GM18499 (cell line): ENCODE results near the gene FBXL17.
A peak's percentile ranks its signal among the peaks of the same experiment; 100 is the strongest.

Experiments used
- ATAC-seq: cut with Tn5 transposase; IDR thresholded peaks from one replicate; pipeline ENCODE4 v1.9.1; 2021; ENCODE audit warnings: moderate number of reproducible peaks; ENCODE audit not compliant: insufficient read depth, unreplicated experiment

FBXL17 gene

DNA sequence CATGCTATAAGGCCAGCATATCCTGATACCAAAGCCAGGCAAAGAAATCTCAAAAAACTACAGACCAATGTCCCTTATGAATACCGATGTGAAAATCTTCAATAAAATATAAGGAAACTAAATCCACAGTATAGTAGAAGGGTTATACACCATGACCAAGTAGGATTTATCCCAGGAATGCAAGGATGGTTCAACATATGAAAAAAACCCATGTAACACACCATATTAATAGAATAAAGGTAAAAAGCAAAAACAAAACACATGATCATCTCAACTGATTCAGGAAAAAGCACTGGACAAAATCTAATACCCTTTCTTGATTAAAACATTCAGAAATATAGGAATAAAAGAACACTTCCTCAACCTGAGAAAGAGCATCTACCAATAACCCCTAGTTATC is 6.1 kb downstream of the FBXL17 start:
- no peak for ATAC-seq

DNA sequence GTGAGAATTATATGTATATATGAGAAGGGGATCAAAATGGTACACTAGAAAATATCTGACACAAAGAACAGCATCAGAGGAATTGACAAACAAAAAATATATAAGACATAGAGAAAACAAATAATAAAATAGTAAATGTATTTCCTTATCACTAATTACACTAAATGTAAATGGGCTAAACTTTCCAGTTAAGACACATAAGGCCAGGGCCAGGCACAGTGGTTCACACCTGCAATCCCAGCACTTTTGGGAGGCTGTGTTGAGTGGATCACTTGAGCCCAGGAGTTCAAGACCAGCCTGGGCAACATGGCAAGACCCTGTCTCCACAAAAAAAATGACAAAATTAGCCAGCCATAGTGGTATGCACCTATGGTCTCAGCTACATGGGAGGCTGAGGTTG is 8.5 kb downstream of the FBXL17 start:
- no peak for ATAC-seq

DNA sequence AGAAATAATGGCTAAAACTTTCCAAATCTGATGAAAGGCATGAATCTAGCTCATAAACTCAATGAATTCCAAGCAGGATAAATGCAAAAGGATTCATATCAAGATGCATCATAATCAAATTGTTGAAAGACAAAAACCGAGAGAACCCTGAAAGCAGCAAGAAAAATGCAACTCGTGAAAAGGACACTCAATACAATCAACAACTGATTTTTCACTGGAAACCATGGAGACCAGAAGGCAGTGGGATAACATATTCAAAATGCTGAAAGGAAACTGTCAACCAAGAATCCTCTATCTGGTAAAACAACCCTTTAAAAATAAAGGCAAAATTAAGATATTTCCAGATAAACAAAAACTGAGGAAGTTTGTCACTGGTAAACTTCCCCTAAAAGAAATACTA is 9.5 kb downstream of the FBXL17 start:
- ATAC-seq = no peak

DNA sequence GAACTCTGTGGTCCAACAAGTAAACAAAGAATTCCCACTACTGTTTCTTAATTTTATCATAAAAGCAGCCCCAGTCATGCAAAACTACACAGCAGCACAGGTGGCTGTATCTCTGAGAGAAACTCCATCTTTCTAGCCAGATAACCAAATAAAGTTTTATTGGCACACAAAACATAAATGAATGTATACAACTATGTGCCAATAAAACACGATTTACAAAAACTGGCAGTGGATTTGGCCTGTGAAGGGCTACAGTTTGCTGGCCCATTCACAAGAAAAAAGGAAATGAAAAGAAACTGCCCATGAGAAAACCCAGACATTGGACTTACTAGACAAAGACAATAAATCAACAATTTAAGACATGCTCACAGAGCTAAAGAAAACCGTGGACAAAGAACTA is 10.6 kb downstream of the FBXL17 start:
- no peak for ATAC-seq

DNA sequence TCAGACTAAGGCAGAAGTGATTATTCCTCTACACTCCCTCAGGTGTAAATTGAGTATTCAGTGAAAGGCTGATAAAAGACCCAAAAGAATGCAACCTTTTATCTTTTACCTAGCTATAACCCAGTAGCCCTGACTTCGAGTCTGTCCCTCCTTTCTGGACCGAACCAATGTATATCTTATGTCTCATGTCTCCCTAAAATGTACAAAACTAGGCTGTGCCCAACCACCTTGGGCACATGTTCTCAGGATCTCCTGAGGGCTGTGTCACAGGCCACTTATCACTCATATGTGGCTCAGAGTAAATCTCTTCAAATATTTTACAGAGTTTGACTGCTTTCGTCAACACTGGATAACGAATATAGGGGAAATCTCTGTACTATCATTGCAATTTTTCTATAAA is 12.7 kb downstream of the FBXL17 start:
- no peak for ATAC-seq

DNA sequence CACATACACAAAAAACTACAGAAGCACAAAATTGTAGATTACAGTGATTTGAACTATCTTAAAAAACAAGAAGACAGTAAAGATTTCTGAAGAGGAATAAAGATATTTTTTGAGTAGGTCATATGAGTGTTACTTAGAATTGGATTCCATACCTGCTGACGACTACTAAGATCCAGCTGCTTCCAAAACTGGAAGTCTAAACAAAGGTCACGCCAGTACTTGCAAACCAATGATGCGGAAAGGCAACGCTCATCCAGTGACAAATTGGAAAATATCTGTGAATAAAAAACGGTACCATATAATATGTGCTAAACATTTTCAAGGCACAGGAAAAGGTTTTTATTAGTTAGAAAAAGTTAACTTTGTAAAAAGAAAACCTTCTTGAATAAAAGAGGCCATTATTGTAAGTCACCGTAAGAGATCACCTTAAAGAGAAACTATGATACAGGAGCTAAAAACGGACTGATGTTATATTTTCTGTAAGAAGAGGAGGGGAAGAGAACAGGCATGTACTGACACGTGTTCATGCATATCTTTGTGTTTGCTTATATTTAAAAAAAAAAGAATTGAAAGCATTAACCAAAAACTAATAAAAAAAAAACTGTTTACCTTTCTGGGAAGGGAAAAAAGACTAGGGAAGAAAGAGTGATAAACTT is 14.1 kb downstream of the FBXL17 start:
- no peak for ATAC-seq

DNA sequence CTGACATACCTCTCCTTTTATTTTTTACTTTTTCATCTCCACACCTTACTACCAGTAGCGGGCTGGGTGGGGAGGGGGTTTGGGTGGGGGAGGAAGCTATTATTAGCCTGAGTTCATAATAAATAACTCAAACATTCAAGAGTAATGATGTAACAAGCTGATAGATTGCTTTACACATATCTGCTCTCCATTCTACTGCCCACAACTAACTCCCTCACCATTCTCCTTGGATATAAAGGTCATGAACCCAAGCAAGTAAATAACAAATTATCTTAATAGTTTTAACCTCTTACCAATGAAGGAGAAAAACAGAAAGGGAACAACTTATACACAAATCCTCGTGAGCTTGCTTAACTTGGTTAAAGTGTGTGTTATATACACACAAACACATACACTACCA is 15.4 kb downstream of the FBXL17 start:
- no peak for ATAC-seq

DNA sequence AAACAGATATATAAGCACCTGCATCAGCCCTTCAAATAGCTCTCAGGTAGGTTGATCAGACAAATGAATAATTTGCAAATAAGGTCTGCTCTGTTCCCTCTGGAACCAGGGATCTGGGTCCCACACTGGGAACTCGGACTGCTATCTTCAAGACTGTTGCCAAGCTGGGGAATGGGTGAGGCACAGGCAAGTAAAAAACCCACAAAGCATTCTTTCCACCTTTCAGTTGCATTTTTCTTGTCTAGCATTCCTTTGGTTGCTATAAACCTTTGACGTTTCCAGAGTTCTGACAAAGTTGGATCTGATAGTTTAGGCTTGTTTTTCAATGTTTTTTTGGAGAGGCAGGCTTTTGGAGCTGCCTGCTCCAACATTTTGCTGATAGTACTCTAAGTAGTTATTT is 20.1 kb downstream of the FBXL17 start:
- ATAC-seq = no peak

DNA sequence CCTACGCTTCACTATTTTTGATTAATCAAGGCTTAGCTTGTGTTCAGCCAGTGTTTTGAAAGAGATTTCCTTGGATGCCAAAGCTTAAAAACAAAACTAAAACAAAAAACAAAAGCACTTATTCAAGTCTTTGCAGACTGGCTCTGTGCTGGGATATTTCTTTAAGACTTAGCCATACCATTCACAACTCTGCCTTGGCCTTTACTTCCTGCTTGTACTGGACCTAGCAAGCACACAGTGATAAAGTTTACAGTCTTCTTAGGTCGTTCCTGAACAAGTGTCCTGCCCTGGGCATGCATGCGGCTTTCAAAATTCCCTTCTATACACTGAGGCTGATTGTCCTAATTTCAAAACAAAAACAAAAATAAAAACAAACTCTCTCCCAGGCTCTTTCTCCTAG is 20.7 kb downstream of the FBXL17 start:
- ATAC-seq = no peak

DNA sequence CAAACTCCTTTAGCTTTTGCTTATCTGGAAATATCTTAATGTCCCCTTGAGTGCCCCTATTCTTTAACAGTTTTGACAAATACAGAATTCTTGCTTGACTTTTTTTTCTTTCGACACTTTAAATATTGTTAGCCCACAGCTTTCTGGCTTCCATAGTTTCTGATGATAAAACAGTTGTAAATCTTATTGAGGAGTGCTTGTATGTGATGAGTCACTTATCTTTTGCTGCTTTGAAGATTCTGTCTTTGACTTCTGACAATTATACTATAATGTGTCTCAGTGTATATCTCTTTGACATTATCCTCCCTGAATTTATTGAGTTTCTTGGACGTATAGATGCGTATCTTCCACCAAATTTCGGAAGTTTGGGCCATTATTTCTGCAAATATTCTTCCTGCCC is 21.6 kb downstream of the FBXL17 start:
- no peak for ATAC-seq

DNA sequence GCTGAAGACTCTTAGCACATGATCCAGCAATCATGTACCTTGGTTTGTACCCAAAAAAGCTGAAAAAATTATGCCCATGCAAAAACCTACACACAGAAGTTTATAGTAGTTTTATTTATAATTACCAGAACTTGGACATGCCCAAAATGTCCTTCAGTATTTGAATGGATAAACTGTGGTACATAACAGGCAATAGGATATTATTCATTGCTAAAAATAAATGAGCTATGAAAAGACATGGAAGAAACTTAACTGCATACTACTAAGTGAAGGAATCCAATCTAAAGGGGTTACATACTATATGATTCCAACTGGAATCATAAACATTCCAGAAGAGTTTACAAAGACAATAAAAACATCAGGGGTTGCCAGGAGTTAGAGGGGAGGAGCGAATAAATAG is 25.6 kb downstream of the FBXL17 start:
- ATAC-seq = no peak

DNA sequence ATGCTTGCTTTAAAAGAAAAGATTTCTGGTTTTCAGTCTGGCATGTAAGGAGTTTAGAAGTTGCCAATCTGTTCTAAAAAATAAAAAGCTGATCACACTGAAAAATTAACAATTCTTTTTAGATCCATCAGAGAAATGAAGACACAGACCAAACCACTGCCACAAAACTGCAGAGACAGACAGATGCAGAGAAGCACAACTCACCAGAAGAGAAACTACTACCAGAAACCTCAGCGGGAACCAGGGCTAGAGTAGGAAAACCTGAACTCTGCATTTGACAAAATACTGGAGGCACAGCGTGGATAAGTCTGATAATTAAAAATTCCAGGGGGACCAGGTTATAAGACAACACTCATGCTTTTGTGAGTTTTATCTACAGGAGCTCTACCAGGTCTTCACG is 28.8 kb downstream of the FBXL17 start:
- ATAC-seq = no peak

DNA sequence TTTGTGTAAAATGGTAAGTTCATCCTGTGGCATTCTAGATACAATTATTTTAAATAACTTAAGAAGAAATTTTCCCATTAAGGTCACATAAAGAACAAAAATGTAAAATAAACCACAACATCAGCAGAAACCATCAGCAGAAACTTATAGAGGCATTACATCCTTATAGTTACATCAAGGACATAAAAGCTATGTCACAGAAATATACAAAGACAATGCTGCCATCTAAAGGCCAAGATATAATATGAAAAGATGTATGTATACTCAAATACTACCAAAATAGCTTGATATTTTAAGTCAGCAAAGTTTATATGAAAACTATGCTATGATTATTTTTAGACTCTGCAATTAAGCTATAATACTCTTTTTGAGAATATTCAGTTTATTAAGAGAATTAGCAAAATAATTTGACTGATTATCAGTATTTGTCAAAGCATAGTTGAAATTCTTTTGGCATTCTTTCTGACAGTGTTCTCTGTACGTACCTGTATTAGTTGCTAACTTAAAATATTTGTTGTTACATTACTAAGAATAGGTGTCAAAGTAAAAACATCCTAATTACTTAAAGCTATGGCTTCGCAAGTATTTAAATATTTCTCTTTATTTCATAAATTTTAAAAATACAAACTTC is 36.2 kb downstream of the FBXL17 start:
- ATAC-seq = peak; percentile 64

DNA sequence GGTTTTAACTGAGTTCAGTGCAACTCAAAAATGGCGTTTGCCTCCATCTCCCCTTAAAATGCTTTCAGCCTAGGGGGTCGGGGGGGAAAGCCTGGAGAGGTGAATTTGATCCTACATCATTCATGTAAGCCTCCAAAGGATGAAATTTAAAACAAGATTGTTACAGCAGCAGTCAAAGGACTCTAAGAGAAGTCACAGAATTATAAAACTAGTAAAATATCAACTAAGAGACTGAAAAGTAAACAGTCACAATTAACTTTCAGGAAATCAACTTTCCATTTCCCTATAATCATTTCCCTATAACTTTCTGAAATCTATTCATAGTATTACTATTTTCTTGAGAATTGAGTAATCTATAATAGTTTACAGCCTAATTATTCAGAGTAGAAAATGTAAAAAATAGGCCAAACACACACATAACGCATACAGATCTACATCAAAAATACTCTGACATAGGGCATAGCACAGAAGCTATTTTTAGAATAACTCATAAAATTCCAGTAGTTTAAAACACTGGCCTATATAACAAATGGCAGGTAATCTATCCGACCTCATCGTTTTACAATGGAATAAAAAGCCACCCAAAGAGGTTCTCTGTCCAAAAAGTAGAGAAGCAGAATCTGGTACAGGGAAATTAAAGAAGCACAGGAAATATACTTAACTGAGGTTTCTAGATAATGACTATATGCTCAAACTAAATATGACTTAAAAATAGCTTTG is 37.6 kb downstream of the FBXL17 start:
- ATAC-seq = no peak

DNA sequence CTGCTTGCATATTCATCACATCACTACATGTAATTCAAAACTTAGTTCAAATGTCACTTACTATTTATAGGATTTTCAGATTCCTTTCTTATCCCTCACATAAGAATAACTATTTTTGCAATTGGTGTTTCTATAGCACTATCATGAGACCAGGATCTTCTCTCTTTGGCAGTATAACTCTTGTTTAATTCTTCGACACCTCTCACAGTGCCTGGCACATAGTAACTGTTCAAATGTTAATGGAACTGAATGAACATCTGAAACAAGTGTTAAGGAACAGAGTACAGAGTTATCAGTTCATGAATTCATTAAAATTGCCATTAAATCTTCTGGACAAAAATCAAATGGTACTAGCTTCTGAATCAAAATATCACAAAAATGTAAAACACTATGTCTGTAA is 40.0 kb downstream of the FBXL17 start:
- ATAC-seq = no peak

DNA sequence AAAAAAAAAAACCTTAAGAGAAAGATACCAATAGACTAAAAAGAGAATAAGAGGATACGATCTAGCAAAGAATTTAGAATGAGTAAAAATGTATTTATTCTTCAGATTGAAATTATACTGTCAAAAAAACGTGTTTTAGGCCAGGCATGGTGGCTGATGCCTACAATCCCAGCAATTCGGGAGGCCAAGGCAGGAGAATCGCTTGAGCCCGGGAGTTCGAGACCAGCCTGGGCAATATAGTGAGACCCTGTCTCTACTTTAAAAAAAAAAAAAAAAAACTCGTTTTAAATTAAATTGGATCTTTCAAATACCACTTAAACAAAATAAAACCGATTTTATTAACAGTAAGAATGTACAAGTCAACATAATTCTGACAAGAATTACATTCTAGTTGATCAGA is 41.8 kb downstream of the FBXL17 start:
- ATAC-seq = no peak

DNA sequence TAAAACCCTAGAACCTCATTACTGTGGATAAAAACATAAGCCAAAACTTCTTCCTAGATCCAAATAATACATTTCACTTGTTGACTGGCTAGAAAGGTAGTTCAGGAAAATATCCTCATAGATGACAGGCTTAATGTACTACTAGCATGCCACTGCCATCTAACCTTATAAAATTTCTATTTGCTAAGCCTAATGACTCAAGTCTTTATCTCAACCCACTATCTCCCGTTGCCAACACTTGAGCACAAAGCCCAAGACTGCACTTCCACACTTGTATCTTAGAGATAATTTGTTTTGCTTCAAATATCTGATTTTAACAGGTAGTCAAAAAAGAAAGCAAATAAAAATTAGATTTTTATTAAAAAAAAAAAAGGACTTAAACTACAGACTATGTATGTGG is 42.7 kb downstream of the FBXL17 start:
- ATAC-seq = no peak

DNA sequence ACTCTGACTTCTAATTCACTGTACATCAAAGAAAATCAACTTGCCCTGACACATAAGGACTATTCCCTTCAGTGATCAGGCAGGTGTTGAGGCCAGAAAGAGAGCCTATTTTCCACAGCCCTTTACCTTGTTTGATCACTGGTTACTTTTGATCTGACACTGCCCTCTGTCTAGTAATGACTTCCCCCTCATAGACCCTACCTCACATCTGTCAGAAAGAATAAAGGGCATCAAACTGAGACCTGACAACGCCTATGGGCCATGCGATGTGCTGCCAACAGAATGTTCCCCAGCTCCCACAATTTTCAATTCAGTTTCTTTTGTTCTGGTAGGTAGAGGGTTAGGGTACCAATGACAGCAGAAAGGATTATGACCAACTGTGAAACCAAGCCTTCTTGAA is 47.7 kb downstream of the FBXL17 start:
- no peak for ATAC-seq

DNA sequence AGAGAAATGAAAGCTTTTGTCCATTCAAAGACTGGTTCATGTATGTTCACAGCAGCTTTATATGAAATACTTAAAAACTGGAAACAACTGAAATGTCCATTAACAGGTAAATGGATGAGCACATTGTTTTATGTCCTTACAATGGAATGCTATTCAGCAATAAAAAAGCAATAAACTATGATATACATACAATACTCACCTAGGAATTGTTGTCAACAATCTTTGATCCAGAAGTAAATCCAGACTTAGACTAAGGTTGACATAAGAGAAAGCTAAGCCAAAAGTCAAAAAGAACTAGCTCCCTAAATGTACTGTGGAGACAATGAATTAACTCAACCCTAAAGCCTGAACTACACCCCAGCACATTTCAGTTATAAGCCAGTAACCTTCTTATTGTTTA is 54.9 kb downstream of the FBXL17 start:
- no peak for ATAC-seq

DNA sequence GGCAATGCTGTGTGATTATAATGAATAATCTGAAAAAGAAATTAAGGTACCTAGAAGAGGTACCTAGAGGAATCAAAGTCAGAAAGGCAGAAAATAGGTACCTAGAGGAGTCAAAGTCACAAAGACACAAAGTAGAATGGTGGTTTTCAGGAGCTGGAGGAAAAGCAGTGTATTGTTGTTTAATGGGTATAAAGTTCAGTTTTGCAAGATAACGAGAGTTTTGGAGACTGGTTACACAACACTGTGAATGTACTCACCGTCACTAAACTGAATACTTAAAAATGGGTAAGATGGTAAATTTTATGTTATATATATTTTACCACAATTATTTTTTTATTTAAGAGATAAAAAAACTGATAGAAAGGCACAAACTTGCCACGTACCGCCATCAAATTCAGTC is 57.0 kb downstream of the FBXL17 start:
- ATAC-seq = no peak

DNA sequence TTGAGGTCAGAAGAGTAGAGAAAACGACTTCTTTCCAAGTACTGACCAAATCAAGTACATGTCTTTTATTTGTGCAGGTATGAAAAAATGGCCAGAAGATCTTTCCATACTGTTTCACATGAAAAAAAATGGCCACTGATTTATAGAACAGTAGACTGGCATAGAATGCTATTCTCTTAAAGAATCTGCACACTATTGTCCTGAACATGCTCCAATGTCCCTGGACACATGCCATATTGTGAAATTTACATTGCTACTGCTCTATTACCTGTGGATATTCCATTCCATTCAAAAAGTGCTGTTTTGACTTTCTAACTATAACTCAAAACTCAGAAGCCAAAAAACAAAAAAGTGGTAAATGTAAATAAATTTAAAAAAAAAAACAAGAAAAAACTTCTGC is 60.6 kb downstream of the FBXL17 start:
- ATAC-seq = no peak

DNA sequence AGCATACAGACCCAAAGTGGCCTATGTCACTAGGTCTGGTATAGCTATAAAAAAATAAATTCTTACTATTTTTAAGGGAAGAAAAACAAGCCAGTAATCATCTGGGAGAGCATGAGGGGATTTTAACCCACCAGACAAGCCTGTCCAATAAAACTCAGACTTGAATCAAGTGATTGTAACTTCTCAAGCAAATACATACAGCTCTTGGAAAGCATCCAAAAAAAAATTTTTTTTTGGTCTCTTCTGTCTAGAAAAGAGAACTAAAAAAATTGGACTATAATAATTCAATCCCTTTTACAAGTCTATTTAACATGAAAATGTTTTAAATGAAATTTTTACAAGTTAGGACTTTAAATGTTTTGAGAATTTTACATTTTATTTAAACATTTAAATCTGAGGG is 61.7 kb downstream of the FBXL17 start:
- ATAC-seq = no peak
